MG63 (cell line): ENCODE measurements around the gene ATXN7L1. TPM values are rescaled to one million over a fixed set of nuclear protein-coding genes. Genes with fewer than 3 reads are reported as not detected.

Experiments
- DNase-seq: peaks from one replicate; pipeline ENCODE4 v3.0.0-alpha.2; 2020
- H3K27me3 ChIP-seq: fragments of 250-450 bp; sonication (Bioruptor Pico); 2 replicates; pipeline ENCODE4 v1.5.1; 2020; ENCODE audit warnings: mild to moderate bottlenecking, moderate library complexity
- H3K36me3 ChIP-seq: fragments of 250-450 bp; sonication (Bioruptor Pico); 2 replicates; pipeline ENCODE4 v1.5.1; 2020; ENCODE audit warnings: mild to moderate bottlenecking, moderate library complexity
- H3K4me3 ChIP-seq: fragments of 250-450 bp; sonication (Bioruptor Pico); 2 replicates; pipeline ENCODE4 v1.5.1; 2020; ENCODE audit warnings: mild to moderate bottlenecking, moderate library complexity
- H3K9me3 ChIP-seq: fragments of 250-450 bp; sonication (Bioruptor Pico); 2 replicates; pipeline ENCODE4 v1.5.1; 2020; ENCODE audit warnings: mild to moderate bottlenecking, moderate library complexity
- total RNA-seq: library from RNA; depleted of rRNA; stranded (reverse); fragments of >200 nt; shearing (Covaris generic); gene quantifications from 2 replicates; pipeline ENCODE4 v1.2.3, GENCODE V29; 2014; ENCODE audit warnings: low replicate concordance

The ATXN7L1 gene
- total RNA-seq, 1 experiment from 2014 or later, result 0.59 TPM

DNA sequence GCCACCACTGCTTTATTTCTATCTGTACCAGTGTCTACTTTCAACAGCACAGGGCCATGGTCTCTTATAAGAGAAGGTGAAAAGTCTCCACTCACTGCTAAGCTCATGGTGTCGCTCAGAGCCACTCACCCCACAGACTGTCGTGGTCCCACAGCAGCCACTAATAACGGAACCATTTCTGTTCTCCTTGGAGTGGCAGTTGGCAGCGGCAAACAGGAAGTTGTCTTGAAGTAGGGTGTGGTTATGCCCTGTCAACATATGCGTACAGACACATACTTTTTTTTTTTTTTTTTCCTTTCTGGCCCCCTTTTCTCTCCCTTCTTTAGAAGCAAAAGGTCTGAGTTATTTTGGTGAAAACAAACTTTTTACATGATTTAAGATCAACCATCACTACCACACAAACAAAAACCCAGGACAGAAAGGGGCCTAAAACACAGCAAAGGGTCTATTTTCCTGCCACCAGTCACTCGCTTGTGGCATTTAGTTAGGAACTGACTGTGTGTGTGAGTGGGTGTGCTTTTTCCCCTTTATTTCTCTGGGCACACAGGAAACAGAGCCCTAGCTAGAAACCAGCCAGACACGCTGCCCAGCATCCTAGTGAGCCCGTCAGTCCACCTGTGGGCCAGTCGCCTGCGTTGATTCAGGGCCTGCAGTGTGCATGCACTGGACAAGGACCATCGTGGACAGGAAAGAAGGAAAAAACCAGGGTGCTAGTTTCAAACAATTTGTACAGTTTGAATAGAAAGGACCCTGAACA, 198.4 kb downstream of the ATXN7L1 start:
- H3K27me3 ChIP-seq, result no peaks in the 10 kb centered on the region
- H3K9me3 ChIP-seq, result no peaks in the 10 kb centered on the region
- no peak for DNase-seq
- no peaks in the 10 kb centered on the region for H3K36me3 ChIP-seq
- H3K4me3 ChIP-seq, result no peak overlapping the region

DNA sequence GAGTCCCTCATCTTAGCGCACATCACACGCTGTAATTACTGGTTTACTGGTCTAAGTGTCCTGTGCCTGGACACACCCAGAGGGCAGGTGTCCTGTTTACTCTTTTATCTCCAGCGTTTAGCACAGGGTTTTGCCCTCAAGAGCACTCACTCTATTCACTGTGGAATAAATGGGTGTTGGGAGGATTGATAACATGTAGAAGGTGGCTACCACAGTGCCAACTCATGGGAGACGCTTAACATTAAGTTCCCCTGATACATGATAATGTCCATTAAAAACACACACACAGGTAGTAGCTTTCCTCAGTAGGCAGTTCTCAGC, 199.0 kb downstream of the ATXN7L1 start:
- H3K4me3 ChIP-seq, result no peak overlapping the region
- no peaks in the 10 kb centered on the region for H3K27me3 ChIP-seq
- no peaks in the 10 kb centered on the region for H3K9me3 ChIP-seq
- H3K36me3 ChIP-seq, result no peaks in the 10 kb centered on the region
- no peak for DNase-seq

DNA sequence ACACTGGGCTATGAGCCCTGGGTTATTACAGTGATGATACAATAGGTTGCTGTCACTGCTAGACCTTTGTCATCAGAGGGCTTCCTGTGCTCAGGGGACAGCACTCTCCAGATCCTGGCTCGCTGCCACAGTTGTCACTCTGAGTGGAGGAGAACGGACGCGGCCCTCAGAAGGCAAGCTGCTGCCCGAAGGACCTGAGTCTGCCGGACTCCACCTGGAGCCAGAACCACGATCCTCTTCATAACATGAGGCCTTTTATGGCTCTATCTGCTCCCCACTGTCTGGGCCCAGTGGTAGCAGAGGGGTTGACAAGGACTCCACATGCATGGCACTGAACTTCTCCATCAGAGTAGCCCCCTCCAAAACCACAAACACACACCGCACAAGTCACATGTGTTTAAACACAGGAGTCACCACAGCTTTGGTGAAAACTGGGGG, 200.4 kb downstream of the ATXN7L1 start:
- no peaks in the 10 kb centered on the region for H3K27me3 ChIP-seq
- H3K4me3 ChIP-seq, result no peak overlapping the region
- DNase-seq, result no peak
- H3K9me3 ChIP-seq, result no peaks in the 10 kb centered on the region
- H3K36me3 ChIP-seq, result no peaks in the 10 kb centered on the region

DNA sequence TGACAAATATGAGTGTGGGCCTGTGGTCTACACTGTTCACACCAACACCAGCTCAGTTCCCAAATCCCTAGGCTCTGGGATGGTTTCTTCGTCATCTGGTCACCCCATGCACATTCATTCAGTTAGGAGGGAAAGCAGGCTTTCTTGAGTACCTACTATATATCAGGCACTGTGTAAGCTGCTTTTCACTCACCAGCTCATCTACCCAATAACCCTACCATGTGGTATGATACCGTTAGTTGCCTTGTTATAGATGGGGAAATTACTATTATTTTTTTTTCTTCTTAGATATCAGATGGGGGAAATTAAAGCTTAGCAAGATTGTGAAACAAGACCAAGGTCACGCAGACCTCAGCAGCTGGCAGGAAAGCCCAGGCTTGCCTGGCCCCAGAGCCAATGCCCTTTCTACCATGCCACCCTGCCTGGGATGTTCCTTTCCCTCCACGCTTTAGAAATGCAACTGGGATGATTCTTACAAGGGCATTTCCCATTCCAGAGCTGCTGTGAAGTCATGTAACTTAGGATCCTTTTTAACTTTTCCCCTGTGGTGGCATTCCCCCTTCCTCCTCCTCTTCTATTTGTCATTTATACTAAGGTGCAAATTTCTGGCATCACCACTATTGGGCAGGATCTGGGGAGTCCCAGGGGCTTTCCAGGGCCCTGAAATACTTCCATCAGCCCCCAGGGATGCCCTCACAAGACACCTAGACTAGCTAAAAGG, 202.0 kb downstream of the ATXN7L1 start:
- Histone ChIP-seq H3K36me3 (no peaks in the 10 kb centered on the region), H3K27me3 (no peaks in the 10 kb centered on the region), H3K9me3 (no peaks in the 10 kb centered on the region), H3K4me3 (no peak overlapping the region)
- DNase-seq, result no peak

DNA sequence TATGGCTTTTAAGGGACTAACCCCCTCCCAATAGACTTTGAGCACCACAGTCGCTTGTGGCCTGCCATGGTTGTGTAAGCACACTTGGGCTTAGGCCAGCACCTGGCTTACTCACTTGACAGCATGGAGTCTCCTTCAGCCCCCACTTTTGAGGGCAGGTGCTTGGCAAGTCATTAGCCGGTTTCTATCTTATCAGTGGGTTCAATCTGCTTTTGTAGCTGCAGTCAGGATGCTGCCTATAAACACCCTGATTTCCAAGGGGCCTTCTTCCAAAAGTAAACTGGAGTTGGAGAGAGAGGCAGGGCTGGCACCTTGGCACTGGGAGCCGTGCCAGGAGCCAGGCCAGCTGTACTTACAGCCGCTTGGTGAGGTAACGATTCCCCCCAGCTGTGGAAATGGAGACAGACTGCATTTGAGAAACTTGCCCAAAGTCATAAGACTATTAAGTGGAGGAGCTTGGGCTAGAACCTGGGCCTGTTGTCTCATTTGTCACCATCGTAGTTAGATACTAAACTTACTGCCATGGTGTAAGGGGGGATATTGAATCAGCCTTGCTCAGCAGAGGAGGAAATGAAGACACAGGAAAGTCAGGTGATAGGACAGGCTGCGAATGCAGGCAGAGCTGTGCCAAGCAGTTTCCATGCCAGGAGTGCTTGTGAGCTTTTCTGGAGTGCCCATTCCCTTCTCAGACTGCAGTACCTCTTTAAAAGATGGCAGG, 202.9 kb downstream of the ATXN7L1 start:
- Histone ChIP-seq H3K27me3 (no peaks in the 10 kb centered on the region), H3K4me3 (no peak overlapping the region), H3K9me3 (no peaks in the 10 kb centered on the region), H3K36me3 (no peaks in the 10 kb centered on the region)
- no peak for DNase-seq

DNA sequence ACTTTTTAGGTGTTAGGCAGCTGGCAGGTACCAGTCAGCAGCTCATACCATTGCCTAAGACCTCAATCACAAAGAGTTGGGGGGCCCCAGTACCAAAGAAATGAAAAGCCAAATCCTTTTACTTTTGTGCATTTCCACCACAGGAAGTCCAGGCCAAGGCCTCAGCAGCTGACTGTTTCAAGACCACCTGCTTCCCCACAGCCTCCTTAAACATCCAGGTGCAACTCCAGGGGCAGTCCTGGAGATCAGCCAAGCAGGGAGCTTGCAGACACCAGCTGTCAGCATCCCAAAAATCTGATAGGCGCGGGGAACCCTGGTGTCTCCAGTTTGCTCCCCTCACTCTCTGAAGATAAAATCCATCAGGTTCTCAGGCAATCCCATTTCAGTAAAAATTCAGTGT, 203.6 kb downstream of the ATXN7L1 start:
- DNase-seq, result no peak
- H3K4me3 ChIP-seq, result no peak overlapping the region
- no peaks in the 10 kb centered on the region for H3K9me3 ChIP-seq
- H3K36me3 ChIP-seq, result no peaks in the 10 kb centered on the region
- no peaks in the 10 kb centered on the region for H3K27me3 ChIP-seq

DNA sequence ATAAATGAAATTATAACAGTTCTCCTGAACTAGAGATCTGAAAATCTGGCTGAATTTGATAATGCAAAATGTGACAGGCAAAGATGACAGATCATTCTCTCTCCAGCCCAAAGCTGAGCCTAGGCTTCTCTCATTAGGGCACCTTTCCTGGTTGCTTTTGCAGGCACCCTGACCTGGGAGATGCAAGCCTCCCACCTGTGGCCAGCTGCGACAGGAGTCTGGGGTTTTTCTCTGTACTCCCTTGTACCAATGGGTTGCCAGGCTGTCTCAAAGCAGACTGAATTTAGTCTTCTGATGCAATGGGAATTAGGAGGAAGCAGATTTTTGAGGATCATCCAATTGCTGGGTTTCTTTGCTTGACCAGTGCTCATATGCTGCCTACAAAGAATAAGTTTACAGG, 210.1 kb downstream of the ATXN7L1 start:
- no peaks in the 10 kb centered on the region for H3K36me3 ChIP-seq
- DNase-seq, result no peak
- no peaks in the 10 kb centered on the region for H3K9me3 ChIP-seq

DNA sequence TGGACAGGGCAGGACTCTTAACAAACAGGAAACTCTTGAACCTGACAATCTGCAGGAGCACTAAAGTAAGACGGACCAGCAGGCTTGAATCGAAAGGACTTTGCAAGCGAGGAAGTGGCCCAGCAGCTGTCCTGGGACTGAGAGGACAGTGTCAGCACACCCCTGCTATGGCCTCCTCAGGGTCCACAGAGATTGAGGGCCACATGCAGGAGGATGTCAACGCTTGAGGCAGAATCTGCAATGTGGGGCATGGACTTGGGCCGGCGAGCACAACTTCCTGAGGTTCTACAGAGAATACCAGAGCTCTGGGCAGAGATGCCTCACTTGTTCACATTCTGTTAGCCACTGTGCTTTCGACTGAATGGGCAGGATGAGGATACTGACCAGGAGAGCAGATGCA, 210.7 kb downstream of the ATXN7L1 start:
- no peak overlapping the region for H3K4me3 ChIP-seq
- no peaks in the 10 kb centered on the region for H3K36me3 ChIP-seq
- no peaks in the 10 kb centered on the region for H3K27me3 ChIP-seq
- no peak for DNase-seq
- no peaks in the 10 kb centered on the region for H3K9me3 ChIP-seq

More for the DNA sequence above, 210.1 kb downstream of the ATXN7L1 start:
- no peak overlapping the region for H3K4me3 ChIP-seq
- H3K27me3 ChIP-seq, result no peaks in the 10 kb centered on the region

DNA sequence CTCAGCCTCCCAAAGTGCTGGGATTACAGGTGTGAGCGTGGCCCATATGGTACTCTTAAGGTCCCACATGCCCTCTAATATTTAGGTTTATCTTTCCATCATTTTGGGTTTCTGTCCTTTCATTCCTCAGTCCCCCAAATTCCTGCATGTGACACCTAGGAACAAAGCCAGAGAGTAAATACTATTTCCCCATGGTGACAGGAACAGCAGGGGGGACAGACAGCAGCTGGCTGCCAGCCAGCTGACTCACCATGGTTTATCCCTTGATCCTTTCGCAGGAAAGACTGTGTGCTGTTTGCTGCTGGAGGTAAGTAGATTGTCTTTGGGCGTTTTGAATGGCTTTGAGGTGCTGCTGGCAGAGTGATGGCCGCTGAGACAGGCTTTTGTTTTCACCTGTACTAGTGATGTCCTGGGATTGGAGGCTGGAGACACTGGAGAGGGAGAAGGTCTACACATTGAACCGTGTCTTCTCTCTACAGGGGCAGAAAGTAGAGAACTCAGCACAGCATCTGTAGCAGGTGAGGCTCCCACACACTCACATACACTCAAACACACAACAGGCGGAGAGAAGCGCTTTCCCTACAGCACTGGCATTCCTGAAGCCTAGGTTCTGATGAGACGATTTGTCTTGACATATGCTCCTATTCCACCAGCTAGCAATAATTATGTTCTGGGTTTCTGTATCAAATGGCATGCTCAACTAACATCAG, 211.4 kb downstream of the ATXN7L1 start:
- no peaks in the 10 kb centered on the region for H3K9me3 ChIP-seq
- H3K36me3 ChIP-seq, result no peaks in the 10 kb centered on the region
- no peak overlapping the region for H3K4me3 ChIP-seq
- no peaks in the 10 kb centered on the region for H3K27me3 ChIP-seq
- no peak for DNase-seq

DNA sequence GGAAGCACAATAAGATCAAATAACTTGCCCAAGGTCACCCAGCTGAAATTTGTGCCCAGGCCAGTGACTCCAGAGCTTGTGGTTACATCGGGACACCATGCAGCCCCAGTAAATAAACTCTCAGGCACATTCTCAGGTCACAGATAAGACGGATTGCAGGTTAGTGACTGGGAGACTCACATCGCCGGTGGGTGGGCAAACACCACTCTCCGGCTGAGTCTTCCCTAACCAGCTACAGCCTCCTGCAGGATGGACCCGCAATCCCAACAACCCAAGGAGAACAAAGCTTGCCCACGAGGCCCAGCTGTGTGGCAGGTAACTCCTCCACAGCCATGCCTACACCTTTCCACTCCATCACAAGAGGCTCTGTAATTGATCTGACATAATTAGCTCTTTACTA, 213.4 kb downstream of the ATXN7L1 start:
- no peak for DNase-seq
- no peaks in the 10 kb centered on the region for H3K36me3 ChIP-seq
- no peak overlapping the region for H3K4me3 ChIP-seq
- no peaks in the 10 kb centered on the region for H3K27me3 ChIP-seq
- no peaks in the 10 kb centered on the region for H3K9me3 ChIP-seq

DNA sequence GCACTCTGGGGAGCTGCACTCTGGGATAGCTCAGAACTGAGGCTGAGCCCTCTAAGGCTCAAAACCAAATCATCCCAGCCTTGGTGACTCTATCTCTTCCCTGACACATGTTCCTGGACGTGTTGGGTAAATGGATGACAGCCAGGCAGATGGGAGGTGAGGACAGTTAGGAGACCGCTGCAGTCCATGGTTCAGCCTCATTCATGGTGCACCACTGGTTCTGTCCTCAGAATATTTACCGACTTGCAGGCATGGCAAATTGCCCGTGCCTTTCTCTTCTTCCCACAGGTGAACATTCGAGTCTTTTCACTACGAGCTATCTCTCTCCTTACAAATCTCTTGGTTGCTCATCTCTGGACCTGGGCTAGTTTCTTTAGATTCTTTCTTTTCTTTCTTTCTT, 214.8 kb downstream of the ATXN7L1 start:
- DNase-seq, result no peak
- H3K9me3 ChIP-seq, result no peaks in the 10 kb centered on the region
- H3K27me3 ChIP-seq, result no peaks in the 10 kb centered on the region

DNA sequence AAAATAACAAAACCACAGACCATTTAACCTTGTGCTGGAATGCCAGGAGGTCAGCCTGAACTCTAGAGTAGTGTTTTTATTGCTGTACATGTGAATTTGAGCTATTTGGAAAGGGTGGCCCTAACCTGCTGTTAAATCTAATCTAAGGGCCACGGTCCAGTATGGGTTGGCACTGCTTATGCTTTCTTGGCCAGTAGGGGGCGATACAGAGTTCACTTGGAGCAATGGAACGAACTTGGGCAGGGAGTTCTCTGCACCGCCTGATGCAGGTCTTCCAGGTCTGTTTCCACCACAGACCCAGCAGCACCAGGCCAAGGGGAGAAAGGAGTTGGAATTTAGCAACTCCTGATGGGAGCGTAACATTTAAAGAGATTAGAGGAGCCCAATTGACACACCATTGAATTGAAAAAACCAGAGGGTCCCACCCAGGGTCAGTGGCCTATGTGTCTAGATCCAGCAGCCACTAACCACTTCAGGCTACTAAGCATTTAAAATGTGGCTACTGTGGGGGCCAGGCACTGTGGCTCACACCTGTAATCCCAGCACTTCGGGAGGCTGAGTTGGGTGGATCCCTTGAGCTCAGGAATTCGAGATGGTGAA, 219.4 kb downstream of the ATXN7L1 start:
- no peaks in the 10 kb centered on the region for H3K36me3 ChIP-seq
- H3K4me3 ChIP-seq, result no peak overlapping the region
- no peaks in the 10 kb centered on the region for H3K9me3 ChIP-seq
- DNase-seq, result no peak
- H3K27me3 ChIP-seq, result no peaks in the 10 kb centered on the region

More for the DNA sequence above, 214.8 kb downstream of the ATXN7L1 start:
- H3K4me3 ChIP-seq, result no peak overlapping the region
- H3K36me3 ChIP-seq, result no peaks in the 10 kb centered on the region

DNA sequence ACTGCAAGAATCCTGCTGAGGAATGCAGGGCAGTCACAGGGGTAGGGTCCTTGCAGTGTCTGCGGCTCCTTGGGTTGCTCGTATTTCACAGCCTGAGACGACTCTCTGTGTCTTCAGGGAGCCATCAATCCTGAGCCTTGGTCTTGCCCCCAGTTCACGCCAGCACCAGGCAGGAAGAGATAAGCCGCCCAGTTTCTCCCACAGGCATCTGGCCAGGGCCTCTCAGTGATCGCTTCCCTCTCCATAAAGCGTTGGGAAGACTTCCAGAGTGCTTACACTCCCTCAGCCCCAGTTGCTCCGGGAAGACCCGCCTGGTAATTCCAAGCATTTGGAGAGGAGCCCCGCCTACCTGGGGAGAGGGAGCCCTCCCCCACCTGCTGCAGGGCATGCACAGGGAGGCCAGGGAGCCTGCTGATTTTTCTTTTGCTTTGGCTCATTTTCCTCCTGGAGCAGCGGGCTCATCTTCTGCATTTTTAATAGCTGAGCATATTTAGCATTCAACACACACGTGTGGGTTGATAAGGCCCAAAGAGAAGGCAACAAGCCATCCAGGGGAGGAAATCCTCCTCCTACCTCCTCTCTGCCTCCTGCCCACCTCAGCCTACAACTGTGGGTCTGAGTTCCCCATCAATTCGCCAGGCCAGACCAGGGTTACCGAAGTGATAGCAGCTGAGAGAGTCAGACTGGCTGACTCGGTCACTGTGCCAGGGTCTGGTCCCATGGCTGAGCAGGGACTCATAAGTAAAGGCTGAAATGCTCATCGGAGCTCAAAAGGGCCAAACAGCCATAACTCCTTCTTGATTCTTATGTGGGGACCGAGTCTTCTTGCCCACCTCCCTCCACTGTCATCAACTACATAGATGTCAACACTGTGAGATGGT, 220.7 kb downstream of the ATXN7L1 start:
- Histone ChIP-seq H3K36me3 (no peaks in the 10 kb centered on the region), H3K9me3 (no peaks in the 10 kb centered on the region), H3K27me3 (no peaks in the 10 kb centered on the region), H3K4me3 (no peak overlapping the region)
- no peak for DNase-seq

DNA sequence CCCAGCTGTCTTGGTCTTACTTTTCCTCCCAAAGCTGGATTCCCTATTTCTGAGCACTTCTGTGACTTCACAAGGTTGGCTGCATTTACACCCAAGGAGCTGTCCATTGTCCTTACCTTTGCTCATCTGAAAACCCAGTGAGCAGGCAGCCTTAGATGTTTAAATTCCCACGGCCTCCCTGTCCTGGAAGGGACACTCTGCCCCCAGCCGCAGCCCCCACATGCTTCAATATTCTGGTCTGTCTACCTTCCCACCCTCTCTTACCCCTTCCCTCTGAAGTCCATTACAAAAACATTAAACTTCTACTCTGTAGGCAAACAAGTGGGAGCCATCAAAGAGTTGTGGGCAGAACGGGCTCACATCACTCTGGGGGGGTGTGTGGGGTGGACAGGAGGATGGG, 221.3 kb downstream of the ATXN7L1 start:
- H3K36me3 ChIP-seq, result no peaks in the 10 kb centered on the region
- H3K4me3 ChIP-seq, result no peak overlapping the region
- no peak for DNase-seq
- no peaks in the 10 kb centered on the region for H3K9me3 ChIP-seq
- no peaks in the 10 kb centered on the region for H3K27me3 ChIP-seq

DNA sequence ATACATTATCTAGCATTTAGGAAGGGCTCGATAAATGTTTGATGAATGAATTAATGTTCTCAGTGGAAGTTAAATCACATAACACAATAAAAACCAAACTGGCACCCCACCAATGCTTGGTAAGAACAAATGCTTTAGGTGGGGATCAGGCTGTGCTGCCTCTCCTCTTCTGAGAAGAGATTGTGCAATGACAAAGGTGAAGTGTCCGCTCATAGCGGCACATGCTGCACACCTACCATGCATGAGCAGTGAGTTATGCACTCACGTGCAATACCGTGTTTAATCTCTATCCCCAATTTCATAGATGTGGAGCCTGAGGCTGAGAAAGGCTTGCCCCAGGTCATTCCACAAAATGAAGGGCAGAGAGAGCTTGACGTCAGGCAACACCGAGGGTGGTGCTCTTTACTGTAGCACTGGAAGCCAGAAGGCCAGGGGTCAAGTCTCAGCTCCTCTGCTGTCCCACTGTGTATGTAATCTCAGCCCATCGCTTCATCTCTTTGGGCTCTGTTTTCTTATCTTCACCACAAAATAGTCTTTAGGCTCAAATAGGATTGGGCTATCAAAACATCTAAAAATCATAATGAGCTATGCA, 222.2 kb downstream of the ATXN7L1 start:
- DNase-seq, result no peak
- no peaks in the 10 kb centered on the region for H3K9me3 ChIP-seq
- no peaks in the 10 kb centered on the region for H3K27me3 ChIP-seq
- H3K36me3 ChIP-seq, result no peaks in the 10 kb centered on the region
- no peak overlapping the region for H3K4me3 ChIP-seq
